ENCODE data around the gene ICA1. TPM values are rescaled to one million over a fixed set of nuclear protein-coding genes. Genes with fewer than 3 reads are reported as not detected.

ICA1 gene
- total RNA-seq, 1 donor from 2014 or later: 37.1 TPM

Other genes starting within 250 kb of the ICA1 start
- not detected for gene NXPH1, start 171.4 kb upstream of the ICA1 start, total RNA-seq